HG02973 (cell line): ENCODE results near the gene MESP2.

Experiments used
- ATAC-seq: cut with Tn5 transposase; IDR thresholded peaks from one replicate; pipeline ENCODE4 v1.9.1; 2021; ENCODE audit warnings: moderate library complexity; ENCODE audit not compliant: unreplicated experiment

Gene MESP2

GRCh38 chr15:89799918-89800498, 23.9 kb downstream of the MESP2 start:
- no peak for ATAC-seq

- ATAC-seq, result no peak
Observed at GRCh38 chr15:89801471-89802195, 25.5 kb downstream of the MESP2 start.

DNA sequence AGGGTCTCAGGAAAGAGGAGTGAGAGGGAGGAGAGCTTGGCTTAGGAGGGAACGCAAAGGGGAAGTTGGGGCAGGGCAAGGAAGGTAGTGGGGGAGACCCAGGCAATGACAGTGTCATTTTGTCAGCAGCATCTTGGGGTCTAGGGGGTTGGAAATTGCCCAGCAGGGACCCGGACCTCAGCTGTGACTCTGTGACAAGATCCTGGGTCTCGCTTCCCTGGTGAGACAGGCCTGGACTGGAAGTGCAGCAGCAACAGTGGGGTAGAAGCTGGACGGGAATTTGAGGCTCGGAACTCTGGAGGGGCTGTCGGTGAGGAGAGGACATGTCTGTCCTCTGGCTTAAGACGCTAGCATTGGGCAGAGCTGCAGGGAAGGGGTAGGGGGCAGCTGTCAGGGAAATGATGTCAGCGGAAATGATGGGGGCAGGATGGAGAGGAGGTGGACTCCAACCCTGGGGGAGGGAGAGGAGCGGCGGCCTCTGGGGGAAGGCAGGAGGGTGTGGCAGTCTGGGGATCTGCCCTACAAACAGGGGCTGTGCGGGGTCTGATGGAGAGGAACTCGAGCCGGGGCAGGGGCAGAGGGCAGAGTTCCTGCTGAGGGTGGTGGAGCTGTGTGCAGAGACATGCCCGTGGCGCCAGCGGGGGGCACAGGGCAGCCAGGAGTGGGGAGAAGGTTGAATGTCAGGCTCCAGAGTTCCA, 26.2 kb downstream of the MESP2 start:
- no peak for ATAC-seq

DNA sequence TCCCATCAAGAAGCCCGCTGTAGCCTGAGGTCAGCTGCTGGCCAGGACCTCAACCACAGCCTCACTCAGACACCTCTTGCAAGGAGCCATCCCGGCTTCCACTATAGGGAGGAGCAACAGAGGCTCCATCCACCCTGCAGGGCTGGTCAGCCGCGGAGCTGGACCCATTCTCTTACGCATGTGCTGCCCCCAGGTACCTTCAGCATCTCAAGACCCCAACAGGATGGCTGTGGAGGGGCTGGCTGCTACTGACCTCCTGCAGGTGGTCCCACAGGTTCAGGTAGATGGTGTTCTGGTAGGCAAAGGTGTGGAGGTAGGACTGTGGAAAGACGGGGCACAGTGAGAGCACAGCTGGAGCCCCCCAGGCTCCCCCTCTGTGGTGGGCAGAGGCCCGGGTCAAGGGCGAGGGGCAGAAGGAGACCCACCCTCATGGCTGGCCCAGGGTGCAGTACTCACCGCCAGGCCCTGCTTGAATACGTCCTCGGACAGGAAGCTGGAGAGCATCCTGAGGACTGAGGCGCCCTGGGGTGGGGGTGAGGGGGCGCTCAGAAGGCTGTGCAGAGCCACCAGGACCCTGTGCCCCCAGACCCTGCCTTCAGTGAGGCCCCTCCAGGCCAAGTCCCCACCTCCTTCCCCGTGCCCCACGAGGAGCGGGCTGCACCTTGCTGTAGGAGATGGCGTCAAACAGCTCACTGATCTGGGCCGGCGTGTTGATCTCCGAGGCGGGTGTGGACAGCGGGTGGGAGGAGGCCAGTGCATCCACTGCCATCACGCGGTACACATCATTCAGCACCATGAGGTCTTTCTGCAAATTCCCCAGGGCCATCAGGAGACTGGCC, 27.1 kb downstream of the MESP2 start:
- ATAC-seq, result no peak

GRCh38 chr15:89803941-89804800, 28.0 kb downstream of the MESP2 start:
- ATAC-seq, result no peak

DNA sequence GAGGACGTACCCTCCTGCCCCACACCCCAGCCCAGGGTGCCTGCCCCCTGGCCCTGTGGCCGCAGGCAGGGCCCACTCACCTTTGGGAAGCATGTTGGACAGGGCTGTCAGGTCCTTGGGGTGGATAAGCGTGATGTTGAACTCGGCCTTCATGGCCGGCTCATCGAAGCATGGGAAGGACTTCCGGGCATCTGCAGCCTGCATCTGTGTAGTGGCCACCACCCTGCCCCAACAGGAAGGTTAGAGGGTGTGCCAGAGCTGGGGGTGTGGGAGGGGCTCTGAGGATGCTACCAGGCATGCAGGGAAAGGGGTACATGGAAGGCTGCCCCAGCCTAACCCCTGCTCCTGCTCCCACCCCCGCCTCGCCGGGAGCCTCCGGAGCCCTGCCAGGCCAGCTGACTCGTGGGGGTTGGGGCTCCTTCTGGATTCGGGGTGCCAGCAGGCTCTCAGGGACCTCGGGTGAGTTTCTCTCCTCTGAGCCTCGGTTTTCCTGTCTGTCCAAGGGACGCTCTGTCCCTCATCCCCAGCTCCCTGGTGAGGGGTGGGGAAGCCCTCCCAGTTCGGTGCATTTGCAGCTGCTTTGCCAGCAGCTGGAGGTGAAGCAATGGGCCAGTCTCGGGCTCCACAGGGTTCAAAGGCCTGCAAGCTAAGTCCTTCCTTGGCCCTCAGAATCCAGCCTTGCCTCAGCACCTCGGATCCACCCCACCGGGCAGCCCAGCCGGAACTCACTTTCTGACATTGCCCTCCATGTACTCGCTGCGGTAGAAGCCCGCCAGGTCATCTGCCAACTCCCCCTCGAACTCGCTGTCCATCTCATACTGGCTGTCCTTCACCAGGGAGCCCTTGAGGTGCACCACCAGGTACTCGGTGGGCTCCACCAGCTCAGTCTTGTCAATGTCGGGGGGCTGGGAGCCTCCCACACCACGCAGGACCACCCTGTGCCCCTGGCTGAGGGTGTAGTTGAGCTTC, 29.4 kb downstream of the MESP2 start:
- ATAC-seq, result no peak

DNA sequence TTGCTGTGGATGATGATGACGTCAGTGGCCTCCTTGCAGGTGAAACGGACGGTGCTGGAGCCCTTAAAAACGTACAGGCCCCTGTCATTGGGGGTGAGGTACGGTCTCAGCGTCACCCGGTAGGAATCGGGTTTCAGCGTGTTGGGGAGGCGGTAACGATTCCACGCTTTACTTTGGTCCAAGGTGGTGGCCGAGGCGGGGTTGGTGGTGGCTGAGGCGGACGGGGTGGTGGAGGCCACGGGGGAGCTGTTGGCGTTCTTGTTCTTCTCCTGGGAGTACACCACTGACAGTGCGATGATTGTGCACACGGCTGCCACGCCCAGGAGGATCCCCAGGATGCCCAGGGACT, 30.1 kb downstream of the MESP2 start:
- ATAC-seq, result no peak

- ATAC-seq, result no peak
Observed at GRCh38 chr15:89806559-89807550, 30.7 kb downstream of the MESP2 start.

GRCh38 chr15:89807689-89808088, 31.6 kb downstream of the MESP2 start:
- no peak for ATAC-seq

GRCh38 chr15:89808160-89808870, 32.2 kb downstream of the MESP2 start:
- no peak for ATAC-seq

GRCh38 chr15:89809093-89809786, 33.1 kb downstream of the MESP2 start:
- ATAC-seq, result no peak

DNA sequence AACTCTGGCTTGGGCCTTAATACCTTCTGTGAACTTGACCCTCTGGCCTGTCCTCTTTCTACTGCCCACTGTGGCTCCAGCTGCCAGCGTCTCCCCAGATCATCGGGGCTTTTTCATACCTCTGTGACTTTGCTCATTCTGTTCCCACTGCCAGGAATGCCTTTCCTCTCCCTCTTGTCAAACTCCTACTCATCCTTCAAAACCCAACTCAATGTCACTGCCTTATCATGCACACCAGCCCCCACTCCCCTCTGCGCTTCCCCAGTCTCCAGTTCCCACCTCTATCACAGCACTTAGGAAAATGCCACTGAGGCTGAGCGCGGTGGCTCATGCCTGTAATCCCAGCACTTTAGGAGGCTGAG, 33.6 kb downstream of the MESP2 start:
- ATAC-seq, result no peak

DNA sequence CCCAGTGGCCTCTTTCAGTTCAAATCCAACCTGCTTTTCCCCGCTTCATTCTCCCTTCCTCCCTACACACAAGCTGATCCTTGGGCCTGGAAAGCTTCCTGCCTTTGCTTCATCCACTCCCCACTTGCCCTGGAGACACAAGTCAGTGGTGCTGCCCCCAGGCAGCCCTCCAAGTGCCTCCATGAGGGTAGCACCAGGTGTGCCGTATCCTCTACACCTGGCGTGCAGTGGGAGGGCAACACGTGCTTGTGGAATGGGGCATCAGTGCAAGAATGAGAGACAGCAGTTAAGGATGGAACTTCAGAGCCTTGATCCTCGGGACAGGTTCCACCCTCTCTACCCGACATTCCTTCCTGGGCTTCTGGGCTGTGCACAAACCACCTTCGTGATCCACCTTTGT, 34.7 kb downstream of the MESP2 start:
- ATAC-seq, result no peak

DNA sequence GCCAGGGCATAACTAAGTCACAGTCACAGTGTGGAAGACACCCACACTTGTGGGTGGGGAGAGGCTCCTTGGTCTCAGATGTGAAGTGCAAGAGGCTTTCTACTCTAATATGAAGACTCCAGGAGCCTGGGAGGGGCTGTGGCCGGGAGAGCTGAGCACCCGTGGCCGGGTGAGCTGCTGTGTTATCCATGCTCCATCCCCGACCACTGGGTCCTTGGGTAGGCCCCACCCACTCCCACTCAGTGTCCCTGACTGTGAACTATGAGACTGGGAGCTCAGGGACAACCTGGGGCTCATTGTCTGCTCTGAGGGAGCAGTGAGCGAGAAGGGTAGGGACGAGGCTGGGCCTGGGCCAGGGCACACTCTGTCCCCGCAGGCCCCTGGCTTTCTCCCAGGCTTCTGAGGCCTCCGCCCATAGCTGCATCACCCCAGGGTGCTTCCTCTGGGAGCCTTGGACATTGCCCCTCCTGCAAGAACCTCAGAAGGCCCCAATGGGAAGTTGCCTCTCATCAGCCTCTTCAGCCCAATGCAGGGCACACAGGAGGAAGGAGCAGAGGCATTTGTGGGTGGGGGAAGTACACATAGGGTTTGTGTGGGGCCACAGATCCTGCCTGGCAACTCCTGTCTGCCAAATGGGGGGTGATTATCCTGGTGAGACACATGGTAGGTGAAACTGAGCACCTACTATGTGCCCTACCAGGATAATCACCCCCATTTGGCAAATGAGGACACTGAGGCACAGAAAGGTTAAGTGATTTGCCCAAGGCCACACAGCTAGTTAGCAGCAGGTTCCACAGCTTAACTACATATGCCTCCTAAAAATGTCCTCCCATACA, 36.1 kb downstream of the MESP2 start:
- no peak for ATAC-seq

DNA sequence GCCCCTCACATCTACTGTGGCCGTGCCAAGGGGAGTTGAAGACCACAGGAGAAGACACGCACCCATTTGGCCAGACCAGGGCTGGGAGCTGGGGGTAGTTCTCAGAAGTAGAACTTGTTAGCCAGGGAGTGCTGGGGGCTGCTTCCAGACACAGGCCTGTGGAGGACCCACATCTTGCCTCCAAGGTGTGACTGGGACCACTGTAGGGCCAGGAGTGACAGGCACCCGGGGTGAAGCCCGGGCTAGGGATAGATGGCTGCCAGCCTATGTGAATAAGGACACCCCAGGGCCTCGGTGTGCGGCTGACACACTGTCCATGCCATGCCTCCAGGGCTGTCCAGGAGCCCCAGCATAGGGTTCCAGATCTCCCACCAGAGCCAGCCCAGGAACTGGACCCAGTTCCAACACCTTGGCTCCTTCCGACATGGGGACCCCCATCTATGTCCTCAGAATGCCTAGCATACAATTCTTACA, 36.8 kb downstream of the MESP2 start:
- no peak for ATAC-seq
